ENCODE data around the gene PRR15L.
A peak's percentile ranks its signal among the peaks of the same experiment; 100 is the strongest.
"Not testable (repeated sequence)": the region's sequence is repeated elsewhere in the genome, so short reads cannot be mapped to it uniquely, and the experiment has no call there.

The PRR15L gene

DNA sequence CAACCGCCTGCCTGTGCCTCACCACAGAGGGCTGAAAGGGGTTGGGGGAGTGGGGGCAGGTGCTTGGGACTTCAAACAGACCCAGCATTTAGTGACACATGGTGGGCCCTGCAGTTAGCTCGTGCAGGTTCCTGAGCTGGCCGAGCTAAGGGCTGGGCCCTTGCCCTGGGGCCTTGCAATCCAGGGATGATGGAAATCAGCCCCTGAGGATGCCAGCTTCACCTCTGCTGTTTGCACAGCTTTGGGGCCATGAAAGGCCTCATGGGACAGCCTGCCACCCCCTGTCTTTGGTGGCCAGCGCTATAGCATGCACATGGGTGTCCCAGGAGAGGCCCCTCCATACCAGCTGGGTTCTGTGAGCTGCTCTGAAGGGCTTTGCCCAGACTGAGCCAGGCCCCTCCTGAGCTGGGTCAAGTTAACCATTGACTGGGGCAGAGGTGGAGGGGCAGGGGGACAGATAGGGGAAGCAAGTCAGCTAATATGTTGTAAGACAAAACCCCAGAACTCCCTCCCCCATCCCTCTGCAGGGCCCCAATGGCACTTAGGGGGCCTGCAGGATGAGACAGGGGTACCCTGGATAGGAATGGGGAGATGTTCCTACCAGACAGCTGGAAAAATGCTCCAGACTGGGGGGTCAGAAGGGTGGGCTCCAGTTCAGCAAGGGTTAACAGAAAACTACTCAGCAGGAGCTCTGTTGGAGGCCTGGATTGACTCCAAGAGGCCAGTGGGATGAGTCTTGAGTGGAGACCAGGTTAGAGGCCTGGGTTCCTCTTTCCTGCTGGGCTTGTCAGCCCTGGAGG, 692 bp downstream of the PRR15L start:
- DNase-seq: no peak

- DNase-seq: peak; percentile 94
Measured at GRCh38 chr17:47955497-47956461, 1.9 kb downstream of the PRR15L start.

- DNase-seq: no peak
Measured at GRCh38 chr17:47953909-47954308, 3.8 kb downstream of the PRR15L start.

DNA sequence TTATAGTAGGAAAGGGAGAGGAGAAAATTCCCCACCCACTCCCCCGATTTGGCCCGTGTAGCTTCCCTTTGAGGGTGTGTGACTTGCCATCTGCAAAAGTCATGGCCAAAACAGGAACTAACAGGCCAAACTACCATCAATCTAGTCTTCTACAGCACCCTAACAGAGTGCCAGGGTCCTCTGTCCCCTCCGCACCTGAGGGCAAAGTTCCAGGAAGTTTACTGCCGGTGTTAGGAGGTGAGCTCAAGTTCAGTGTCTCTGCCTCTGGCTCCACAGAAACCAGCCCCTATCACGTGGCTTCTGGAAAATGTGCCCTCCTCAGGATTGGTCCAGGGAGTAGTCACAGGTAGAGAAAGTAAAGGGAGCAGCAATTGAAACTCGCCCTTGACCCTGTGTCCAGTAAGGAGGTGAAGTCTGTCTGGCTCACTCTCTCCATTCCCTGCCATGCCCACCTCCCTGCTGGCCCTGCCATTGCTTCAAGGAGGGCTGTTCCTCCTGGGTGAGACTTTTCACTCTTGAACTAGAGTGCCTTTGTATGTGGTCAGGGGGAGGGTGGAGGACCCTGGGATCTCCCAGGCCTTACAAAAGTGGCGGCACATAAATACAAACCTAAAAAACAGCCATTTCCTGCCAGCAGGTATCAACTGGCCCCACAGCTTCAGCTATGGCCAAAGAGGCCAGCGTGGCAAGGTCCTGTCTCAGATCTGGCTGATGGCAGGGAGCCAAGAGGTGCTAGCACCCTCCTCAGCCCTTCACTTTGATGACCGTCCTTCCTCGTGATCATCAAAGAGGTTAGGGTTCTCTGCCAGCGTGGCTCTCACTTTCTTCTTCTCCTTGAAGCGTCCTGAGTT, 5.3 kb downstream of the PRR15L start:
- no peak for DNase-seq

DNA sequence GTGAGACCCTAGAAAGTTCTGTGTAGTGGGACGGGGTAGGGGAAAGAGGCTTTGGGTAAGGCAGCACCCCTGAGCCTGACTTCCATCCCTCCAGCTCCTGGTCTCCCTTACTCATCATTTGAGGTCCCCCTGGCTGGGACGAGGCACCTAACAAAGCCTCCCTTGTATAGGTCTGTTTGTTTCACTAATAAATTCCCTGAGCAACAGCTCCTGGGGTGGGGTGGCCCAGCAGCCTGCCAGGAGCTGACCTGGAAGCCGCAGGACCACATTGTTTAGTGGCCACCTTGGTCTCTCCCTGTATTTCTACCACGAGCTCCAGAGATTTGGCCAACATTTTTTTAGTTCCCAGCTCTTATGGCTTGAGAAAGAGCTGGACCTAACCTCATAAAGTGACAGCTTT, 7.2 kb downstream of the PRR15L start:
- DNase-seq: no peak

DNA sequence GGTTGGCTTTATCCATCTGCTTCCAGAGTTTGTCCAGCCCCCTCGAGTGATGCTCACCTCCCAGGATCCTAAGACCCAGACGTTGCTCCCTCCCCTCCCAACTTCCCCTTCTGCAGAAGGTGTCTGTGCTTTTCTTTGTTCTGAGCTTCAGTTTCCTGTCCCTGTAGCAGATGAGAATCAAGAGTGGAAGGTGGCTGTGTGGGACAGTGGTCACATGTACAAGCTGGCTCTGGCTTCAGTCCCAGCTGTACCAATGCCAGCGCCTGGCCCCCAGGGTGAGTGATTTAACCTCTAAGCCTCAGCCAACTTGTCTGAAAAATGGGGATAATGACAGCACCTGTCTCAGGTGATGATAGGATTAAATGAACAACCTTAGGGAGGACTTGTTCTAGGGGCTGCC, 7.7 kb downstream of the PRR15L start:
- DNase-seq: peak; percentile 27

GRCh38 chr17:47949197-47949759, 8.4 kb downstream of the PRR15L start:
- peak; percentile 88 for DNase-seq

DNA sequence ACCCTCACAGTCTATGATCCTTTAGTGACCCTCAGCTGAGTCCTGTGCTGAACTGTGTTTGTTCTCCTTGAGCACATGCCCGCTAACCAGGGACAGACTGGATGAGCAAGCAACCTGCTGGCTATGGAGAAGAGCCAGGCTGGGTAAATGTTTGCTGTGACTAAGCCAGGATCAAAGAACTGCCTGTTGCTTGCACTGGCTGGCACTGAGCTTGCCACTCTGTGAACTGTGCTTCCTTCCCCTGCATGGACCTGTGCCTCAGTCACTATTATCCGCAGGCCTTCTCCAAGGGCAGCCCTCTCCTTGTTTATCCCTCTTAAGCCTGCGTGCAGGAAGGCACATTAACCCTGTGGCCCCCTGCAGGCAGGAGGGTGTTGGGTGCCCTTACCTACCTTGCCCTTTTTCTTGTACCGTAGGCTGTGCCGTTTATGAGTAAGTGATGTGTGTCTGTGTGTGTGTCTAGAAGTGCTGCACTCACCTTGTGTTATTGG, 8.9 kb downstream of the PRR15L start:
- DNase-seq: no peak

DNA sequence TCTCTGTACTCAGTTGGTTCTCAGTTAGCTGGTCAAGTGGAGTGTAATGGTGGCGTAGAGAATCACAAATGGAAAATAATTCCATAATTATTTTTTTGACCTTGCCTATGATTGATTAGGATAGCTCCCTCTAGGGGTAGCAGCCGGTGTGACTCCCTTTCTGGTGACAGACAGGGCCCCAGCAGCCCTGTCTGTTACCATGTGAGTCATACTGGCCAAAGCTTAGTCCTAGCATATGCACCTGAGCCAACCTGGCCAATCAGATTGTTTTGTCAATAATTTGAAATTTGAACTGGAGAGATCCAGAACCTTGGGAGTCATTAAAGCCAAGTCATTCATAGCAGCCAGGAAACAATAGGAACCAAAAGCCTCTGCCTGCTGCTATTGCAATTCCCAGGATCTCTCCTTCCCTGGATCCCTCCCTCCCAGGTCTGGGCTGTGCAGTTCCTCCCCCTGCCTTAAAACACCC, 10.7 kb downstream of the PRR15L start:
- peak; percentile 41 for DNase-seq

DNA sequence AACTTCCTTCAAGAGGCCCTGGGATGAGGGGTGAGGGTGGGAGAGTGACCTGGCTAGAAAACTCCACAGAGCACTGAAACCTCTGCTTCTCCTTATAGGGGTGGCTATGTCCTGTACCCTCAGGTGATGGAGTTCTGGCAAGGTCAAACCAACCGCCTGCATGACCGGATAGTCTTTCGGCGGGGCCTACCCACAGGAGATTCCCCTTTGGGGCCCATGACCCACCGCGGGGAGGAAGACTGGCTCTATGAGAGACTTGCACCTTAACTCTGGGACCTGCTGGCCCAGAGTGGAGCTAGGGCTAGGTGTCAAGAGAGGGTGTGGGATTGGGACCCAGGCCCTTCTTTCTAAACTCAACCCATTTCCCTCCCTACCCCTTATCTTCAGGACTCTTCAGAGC, 11.2 kb downstream of the PRR15L start:
- no peak for DNase-seq

GRCh38 chr17:47945529-47946508, 11.9 kb downstream of the PRR15L start:
- no peak for DNase-seq

DNA sequence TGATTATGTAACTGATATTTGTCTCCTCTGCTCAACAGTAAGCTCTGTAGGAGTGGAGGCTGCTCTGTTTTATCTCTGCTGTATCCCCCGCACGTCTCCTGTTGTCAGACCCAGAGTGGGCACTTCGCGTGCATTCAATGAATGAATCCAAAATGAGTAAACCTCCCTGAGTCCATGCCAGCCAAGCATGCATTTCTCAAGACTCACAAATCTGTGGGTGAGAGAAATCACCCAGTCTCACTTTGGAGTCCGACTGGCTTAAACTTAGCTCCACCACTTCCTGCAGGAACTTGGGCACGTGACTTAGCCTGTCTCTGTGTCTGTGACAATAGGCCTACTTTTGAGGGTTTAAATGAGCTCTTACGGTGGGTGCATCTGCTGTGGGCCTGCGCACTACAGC, 12.6 kb downstream of the PRR15L start:
- DNase-seq: no peak

DNA sequence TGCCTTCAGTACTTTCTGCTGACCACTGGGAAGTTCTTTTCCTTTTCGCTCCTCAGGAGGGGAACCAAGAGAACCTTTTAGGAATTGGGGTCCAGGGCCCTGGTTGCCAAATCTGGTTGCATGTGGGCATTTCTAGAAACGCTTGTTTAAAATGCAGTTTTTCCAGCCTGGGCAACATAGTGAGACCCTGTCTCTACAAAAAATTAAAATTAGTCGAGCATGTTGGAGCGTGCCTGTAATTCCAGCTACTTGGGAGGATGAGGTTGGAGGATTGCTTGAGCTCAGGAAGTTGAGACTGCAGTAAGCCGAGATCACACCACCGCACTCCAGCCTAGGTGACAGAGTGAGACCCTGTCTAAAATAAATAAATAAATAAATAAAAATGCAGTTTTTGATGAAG, 15.1 kb downstream of the PRR15L start:
- no peak for DNase-seq

DNA sequence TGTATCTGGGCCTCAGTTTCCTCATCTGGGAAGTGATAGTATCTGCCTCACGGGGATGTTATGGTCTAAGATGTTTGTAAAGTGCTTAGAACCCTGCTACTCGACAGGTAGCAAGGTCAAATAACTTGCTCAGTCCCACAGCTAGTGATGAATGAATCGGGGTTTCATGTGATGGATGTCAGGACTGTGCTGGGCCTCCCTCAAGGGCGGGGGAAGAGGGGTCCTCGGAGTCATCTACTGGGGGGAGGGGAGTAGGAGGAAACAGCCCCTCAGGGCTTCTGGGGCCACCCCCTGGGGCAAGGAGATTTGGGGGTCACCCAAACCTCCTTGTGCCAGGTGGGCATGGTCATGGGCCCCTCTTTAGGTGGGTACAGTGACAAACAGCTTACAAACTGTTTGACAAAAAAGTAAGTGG, 15.6 kb downstream of the PRR15L start:
- peak; percentile 12 for DNase-seq

GRCh38 chr17:47941246-47942095, 16.2 kb downstream of the PRR15L start, which contains the start of gene PNPO:
Gene PNPO (plus strand): TSS chr17:47941571. CDS start chr17:47941676, 105 bp downstream.
- peak; percentile 98 for DNase-seq

DNA sequence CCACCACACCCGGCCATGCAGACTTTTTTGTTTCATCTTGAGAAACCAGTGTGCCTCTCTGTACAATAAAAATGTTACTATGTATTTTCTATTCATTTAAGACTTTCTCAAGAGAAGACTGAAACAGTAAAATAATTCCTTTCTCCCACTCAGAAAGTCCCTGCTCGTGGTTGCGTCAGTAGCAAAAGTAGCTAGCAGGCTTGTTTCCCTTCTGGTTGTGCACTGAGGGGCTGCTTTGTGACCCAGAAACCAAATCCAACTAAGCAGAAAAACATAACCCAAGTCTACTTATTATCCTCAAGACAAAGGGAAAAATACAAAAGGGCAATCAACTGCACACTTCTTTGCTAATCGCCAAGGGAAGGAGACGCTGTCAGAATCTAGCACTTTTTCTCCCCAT, 19.7 kb downstream of the PRR15L start:
- no peak for DNase-seq

DNA sequence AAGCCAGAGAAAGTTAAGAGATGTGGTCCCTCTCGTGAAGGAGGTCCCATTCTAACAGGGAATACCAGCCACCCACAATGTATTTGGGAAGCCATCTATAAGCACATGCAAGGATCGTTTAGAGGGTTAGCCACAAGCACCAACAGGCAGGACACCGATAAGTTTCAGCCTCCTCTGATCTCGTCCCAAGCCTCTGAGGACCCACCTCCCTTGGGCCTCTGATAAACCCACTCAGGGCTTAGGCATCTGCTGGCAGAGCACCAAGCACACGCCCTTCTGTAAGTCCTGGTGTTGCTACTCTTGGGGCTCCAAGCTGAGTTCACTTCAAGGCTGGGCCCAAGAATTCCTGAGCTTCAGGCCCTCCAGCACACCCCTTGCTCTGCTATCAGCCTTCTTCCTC, 21.7 kb downstream of the PRR15L start:
- no peak for DNase-seq

DNA sequence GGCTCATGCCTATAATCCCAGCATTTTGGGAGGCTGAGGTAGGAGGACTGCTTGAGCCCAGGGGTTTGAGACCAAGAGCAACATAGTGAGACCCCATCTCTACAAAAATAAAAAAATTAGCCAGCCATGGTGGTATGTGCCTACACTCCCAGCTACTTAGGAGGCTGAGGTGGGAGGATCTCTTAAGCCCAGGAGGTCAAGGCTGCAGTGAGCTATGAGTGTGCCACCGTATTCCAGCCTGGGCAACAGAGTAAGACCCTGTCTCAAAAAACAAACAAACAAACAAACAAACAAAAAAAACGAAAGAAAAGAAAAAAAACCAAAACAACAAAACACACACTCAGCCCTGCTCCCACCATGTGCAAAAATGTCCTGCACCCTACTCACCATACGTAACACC, 22.2 kb downstream of the PRR15L start:
- DNase-seq: not testable (repeated sequence)

DNA sequence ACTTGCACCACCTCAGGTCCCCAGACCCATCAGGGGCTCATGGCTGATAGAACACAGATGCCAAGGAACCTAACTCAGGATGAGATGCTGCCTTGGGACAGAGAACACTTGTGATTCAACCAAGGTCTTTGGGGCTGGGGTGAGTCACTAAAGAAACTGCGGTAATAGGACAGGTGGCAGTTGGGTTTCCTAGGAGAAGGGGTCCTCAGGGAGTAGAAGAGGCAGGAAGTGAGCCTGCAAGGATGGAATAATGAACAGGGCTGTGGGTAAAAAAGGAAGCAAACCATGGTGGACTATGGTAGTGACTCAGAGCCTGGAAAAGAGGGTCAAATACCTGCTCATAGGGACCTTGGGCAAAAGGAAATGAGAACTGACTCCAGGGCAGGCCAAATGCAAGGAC, 22.8 kb downstream of the PRR15L start:
- DNase-seq: no peak

DNA sequence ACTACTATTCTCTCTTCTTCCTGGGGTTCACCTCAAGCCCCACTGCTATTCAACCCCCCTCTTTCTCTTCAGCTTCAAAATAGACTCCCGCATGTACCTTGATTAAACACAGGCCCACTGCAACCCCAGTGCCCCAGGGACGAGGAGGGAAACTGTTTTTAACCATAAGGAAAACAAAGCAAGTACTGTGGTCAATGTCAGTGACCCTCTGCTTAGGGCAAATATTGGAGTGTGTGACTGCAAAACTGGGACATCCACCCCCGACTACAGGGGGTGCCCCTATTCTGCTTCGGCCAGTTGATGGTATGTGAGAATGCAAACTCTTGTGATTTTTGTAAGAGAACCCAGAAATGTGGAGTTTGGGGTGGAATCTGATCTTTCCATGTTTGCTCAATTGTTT, 25.8 kb downstream of the PRR15L start:
- no peak for DNase-seq

All from DMS79 treated with DMSO at 0.1 percent for 48 hours (cell line).